Pancreas (tissue), 10 donors: ENCODE measurements around the gene KRTAP9-9. TPM values are rescaled to one million over a fixed set of nuclear protein-coding genes. Genes with fewer than 3 reads are reported as not detected.

Experiments
- ATAC-seq, 4 donors: fragments of 200-7000 bp; cut with Tn5 transposase; one replicate each; pipeline versions ENCODE4 v1.8.0 to v1.9.1; 2020; ENCODE audit warnings: mild to moderate bottlenecking in 4 of 4, moderate library complexity in 4 of 4
- DNase-seq, 6 donors: peaks; one replicate each; pipeline ENCODE4 v3.0.0-alpha.2; 2020
- FAIRE-seq: peaks from 2 replicates; lab custom pipeline; 2012; peaks lifted over from hg19 to GRCh38; lab: Jason Lieb, UNC
- H3K27ac ChIP-seq, 4 donors: fragments of 200-600 bp; sonication (generic); 1 replicate in 3 of 4; 2 replicates in 1 of 4; pipeline versions ENCODE4 v1.5.0 to v1.8.0; 2020
- H3K27me3 ChIP-seq, 4 donors: fragments of 200-600 bp; one replicate each; pipeline ENCODE4 v1.8.0; 2021
- H3K36me3 ChIP-seq, 3 donors: fragments of 200-600 bp; sonication (generic) in 1 of 3; one replicate each; pipeline versions ENCODE4 v1.5.0 to v1.8.0; 2020 to 2021
- H3K4me1 ChIP-seq, 3 donors: fragments of 200-600 bp; one replicate each; pipeline ENCODE4 v1.8.0; 2021
- H3K4me3 ChIP-seq, 4 donors: fragments of 200-600 bp; sonication (generic) in 2 of 4; one replicate each; pipeline versions ENCODE4 v1.5.0 to v1.8.0; 2020 to 2021
- H3K9me3 ChIP-seq, 4 donors: fragments of 200-600 bp; one replicate each; pipeline ENCODE4 v1.8.0; 2021
- CTCF ChIP-seq, 4 donors: fragments of 200-600 bp; sonication (generic) in 3 of 4; IDR thresholded peaks; one replicate each; pipeline versions ENCODE4 v1.5.0 to v1.8.0; 2021; ENCODE audit warnings: antibody characterized with exemption in 4 of 4
- WGBS, 2 donors: extraction: QIAGEN DNeasy Blood & Tissue Kit; methylation state at CpG; one replicate each; pipeline ENCODE4 v1.1.7; 2013; 5-methylcytosine and 5-hydroxymethylcytosine counted together
- intact Hi-C, 3 donors: fragments of 100-400 bp; cut with DNase I; formaldehyde crosslinking; loops; one replicate each; pipeline versions ENCODE4 v1.11.1 to v1.14.2; 2022
- polyA plus RNA-seq, 2 donors: library from polyadenylated mRNA; stranded (reverse); fragments of 200-250 nt; gene quantifications; one replicate each; pipeline ENCODE4 v1.2.3, GENCODE V29; 2013
- total RNA-seq, 6 donors: library from RNA; stranded (reverse); fragmentation: NEBNext Ultra II Directional in 4 of 6; extraction: Animal tissue kit (Norgen Biotek cat#: 25700) in 4 of 6; gene quantifications; one replicate each; pipeline versions ENCODE4 v1.2.1 to v1.2.4, GENCODE V29; 2021 to 2023
- donor health status: healthy with polysubstance abuse.
- donor health status: DM: no; HTN: no; CAD: no; lungs with moderate emphysema.
- donor health status: DM: no; HTN: no; CAD: no.
- donor health status: control.
- donor health status: control.
- donor health status: Bipolar disorder and iron deficiency.
- donor health status: DM: yes; HTN: yes; CAD: no.
- donor health status: DM: no; HTN: no; CAD: no.
- donor health status: DM: no; HTN: no; CAD: no.
- donor health status: DM: yes; HTN: yes; CAD: no.

The KRTAP9-9 gene
- total and polyA plus RNA-seq, 8 donors = not detected

DNA sequence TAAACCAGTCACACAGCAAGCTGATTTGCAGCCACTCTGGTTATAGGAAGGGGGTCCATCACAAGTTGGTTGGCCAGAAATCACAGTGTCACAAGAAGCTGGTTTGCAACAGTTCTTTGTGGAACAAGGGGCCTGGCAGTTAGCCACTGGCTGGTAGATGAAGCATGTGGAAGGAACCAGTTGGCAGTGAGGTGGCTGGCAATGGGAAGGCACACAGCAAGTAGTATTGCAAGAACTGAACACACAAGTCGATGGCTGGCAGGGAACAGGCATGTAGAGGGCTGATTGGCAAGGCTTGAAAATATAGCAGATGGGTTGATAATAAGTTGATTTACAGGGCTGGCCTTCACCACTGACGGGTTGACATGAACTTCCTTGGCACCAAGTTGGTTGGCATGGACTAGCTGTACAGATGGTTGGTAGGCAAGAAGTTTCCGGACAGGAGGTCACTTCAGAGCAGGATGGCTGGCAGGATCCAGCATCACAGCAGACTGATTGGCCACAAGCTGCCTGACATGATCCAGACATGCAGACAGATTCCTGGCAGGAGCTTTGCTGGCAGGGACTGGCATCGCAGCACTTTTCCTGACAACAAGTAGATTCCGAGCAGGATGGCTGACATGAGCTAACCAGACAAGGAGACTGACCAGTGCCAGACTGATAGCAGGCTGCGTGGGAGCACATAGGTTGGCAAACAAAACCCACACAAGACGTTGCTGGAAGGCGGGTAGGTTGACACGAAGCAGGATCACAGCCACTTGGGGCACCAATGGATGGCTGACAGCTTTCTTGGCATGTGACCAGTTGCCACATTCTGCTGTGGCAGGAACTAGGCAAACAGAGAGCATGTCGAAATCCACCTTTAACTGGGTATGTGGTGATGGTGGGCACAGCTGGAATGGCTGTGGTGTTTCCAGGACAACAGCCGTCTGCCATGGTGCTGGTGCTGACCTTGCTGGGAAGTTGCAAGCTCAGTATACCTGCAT, 47.0 kb downstream of the KRTAP9-9 start, which contains the start of gene KRTAP29-1:
Gene KRTAP29-1 (minus strand): TSS at position 936 of the 986 bp plus-strand sequence. CDS start 0 bp downstream, at position 936.
- no peaks in the 10 kb centered on the region for H3K36me3 ChIP-seq
- peak in 1 of 4 donors; percentile 49 for ATAC-seq
- H3K9me3 ChIP-seq = no peaks in the 10 kb centered on the region
- no peak for DNase-seq
- no peak for TF ChIP-seq CTCF (IDR thresholded peaks at IDR 0.05)
- no peaks in the 10 kb centered on the region for H3K27me3 ChIP-seq
- no peak within 1 kb of the TSS for H3K4me3 ChIP-seq
- H3K27ac ChIP-seq = no peak within 1 kb of the TSS
- no peaks in the 10 kb centered on the region for H3K4me1 ChIP-seq
- intact Hi-C loops = no loop called here
- FAIRE-seq = no peak
- 37 to 39% methylated on average over 11 of the region's 11 CpGs for WGBS, 2 donors

DNA sequence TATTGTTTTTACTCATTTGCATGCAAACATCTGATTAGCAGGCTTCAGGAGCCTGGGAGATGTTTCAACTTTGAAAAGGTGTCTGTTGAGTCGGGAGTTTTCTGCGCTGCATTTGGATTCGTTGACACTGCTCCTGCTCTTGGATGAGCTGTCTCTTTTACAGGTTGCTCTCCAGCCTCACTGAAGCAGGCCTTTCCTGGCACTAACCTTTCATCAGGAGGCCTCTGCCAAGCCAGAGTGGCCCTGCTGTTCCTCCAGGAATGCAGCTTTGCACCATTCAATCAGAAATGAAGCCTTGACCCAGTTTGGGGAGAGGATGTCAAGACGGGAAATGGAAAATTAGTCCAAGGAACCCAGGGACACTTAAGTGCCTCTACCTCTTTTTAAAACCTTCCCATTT, 47.8 kb downstream of the KRTAP9-9 start:
- H3K36me3 ChIP-seq = no peaks in the 10 kb centered on the region
- no peaks in the 10 kb centered on the region for H3K4me1 ChIP-seq
- H3K9me3 ChIP-seq = no peaks in the 10 kb centered on the region
- TF ChIP-seq CTCF (IDR thresholded peaks at IDR 0.05) = no peak
- ATAC-seq (no peak), DNase-seq (no peak), FAIRE-seq (no peak)
- H3K4me3 ChIP-seq = no peak overlapping the region
- H3K27me3 ChIP-seq = no peaks in the 10 kb centered on the region
- 71 to 76% methylated on average over 4 of the region's 4 CpGs for WGBS, 2 donors
- intact Hi-C loops = no loop called here
- H3K27ac ChIP-seq = no peak overlapping the region

DNA sequence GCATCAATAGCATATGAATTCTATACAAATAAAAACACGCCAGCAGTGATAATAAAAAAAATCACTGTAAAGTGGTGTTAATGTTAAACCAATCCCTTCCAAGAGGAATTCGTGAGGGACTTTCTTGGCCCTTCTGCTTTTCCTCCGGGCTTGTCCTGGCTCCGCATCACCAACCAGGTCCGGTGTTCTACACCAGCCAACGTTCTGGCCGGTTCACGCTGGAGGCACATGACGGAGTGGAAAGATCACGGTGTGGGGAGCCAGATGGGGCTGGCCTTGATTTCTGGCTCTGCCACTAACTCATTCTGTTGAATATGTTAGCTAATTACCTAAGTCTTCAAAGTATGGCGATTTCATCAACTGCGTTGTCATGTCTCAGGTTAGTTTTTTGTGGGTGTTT, 48.9 kb downstream of the KRTAP9-9 start:
- 70 to 76% methylated on average over 12 of the region's 12 CpGs for WGBS, 2 donors
- FAIRE-seq = no peak
- intact Hi-C loops = no loop called here

More for the DNA sequence above, 48.9 kb downstream of the KRTAP9-9 start:
- no peak overlapping the region for H3K27ac ChIP-seq
- ATAC-seq = no peak
- no peaks in the 10 kb centered on the region for H3K9me3 ChIP-seq
- H3K27me3 ChIP-seq = no peaks in the 10 kb centered on the region
- H3K36me3 ChIP-seq = no peaks in the 10 kb centered on the region
- DNase-seq = no peak
- H3K4me1 ChIP-seq = no peaks in the 10 kb centered on the region
- TF ChIP-seq CTCF (IDR thresholded peaks at IDR 0.05) = no peak
- no peak overlapping the region for H3K4me3 ChIP-seq

Other genes with a start within 250 kb of the KRTAP9-9 start
Only the 30 nearest of the 40 such genes appear.
- not detected for gene KRTAP2-3, start 195.3 kb upstream of the KRTAP9-9 start, total RNA-seq
- gene KRTAP2-3, start 195.3 kb upstream of the KRTAP9-9 start, polyA plus RNA-seq = not detected
- gene KRTAP2-4, start 189.5 kb upstream of the KRTAP9-9 start, total RNA-seq = not detected
- gene KRTAP2-4, start 189.5 kb upstream of the KRTAP9-9 start, polyA plus RNA-seq = not detected
- not detected for gene KRTAP4-7, start 171.2 kb upstream of the KRTAP9-9 start, total RNA-seq
- gene KRTAP4-7, start 171.2 kb upstream of the KRTAP9-9 start, polyA plus RNA-seq = not detected
- gene KRTAP4-8, start 157.2 kb upstream of the KRTAP9-9 start, total RNA-seq = not detected
- not detected for gene KRTAP4-8, start 157.2 kb upstream of the KRTAP9-9 start, polyA plus RNA-seq
- gene KRTAP4-16, start 153.2 kb upstream of the KRTAP9-9 start, total RNA-seq = not detected
- gene KRTAP4-16, start 153.2 kb upstream of the KRTAP9-9 start, polyA plus RNA-seq = not detected
- gene KRTAP4-9, start 150.0 kb upstream of the KRTAP9-9 start, total RNA-seq = not detected
- gene KRTAP4-9, start 150.0 kb upstream of the KRTAP9-9 start, polyA plus RNA-seq = not detected
- gene KRTAP4-11, start 137.0 kb upstream of the KRTAP9-9 start, total RNA-seq = not detected
- not detected for gene KRTAP4-11, start 137.0 kb upstream of the KRTAP9-9 start, polyA plus RNA-seq
- gene KRTAP4-12, start 131.2 kb upstream of the KRTAP9-9 start, total RNA-seq = not detected
- not detected for gene KRTAP4-12, start 131.2 kb upstream of the KRTAP9-9 start, polyA plus RNA-seq
- not detected for gene KRTAP4-6, start 114.8 kb upstream of the KRTAP9-9 start, total RNA-seq
- gene KRTAP4-6, start 114.8 kb upstream of the KRTAP9-9 start, polyA plus RNA-seq = not detected
- not detected for gene KRTAP4-5, start 105.6 kb upstream of the KRTAP9-9 start, total RNA-seq
- not detected for gene KRTAP4-5, start 105.6 kb upstream of the KRTAP9-9 start, polyA plus RNA-seq
- gene KRTAP4-4, start 94.6 kb upstream of the KRTAP9-9 start, total RNA-seq = not detected
- gene KRTAP4-4, start 94.6 kb upstream of the KRTAP9-9 start, polyA plus RNA-seq = not detected
- gene KRTAP4-3, start 87.2 kb upstream of the KRTAP9-9 start, total RNA-seq = not detected
- not detected for gene KRTAP4-3, start 87.2 kb upstream of the KRTAP9-9 start, polyA plus RNA-seq
- not detected for gene KRTAP4-2, start 77.2 kb upstream of the KRTAP9-9 start, total RNA-seq
- gene KRTAP4-2, start 77.2 kb upstream of the KRTAP9-9 start, polyA plus RNA-seq = not detected
- not detected for gene KRTAP4-1, start 70.5 kb upstream of the KRTAP9-9 start, total RNA-seq
- not detected for gene KRTAP4-1, start 70.5 kb upstream of the KRTAP9-9 start, polyA plus RNA-seq
- not detected for gene KRTAP9-1, start 65.5 kb upstream of the KRTAP9-9 start, total RNA-seq
- not detected for gene KRTAP9-1, start 65.5 kb upstream of the KRTAP9-9 start, polyA plus RNA-seq
- not detected for gene KRTAP9-2, start 28.7 kb upstream of the KRTAP9-9 start, total RNA-seq
- gene KRTAP9-2, start 28.7 kb upstream of the KRTAP9-9 start, polyA plus RNA-seq = not detected
- gene KRTAP9-3, start 22.9 kb upstream of the KRTAP9-9 start, total RNA-seq = not detected
- gene KRTAP9-3, start 22.9 kb upstream of the KRTAP9-9 start, polyA plus RNA-seq = not detected
- not detected for gene KRTAP9-8, start 17.4 kb upstream of the KRTAP9-9 start, total RNA-seq
- gene KRTAP9-8, start 17.4 kb upstream of the KRTAP9-9 start, polyA plus RNA-seq = not detected
- not detected for gene KRTAP9-4, start 5.7 kb upstream of the KRTAP9-9 start, total RNA-seq
- gene KRTAP9-4, start 5.7 kb upstream of the KRTAP9-9 start, polyA plus RNA-seq = not detected
- gene KRTAP9-6, start 10.0 kb downstream of the KRTAP9-9 start, total RNA-seq = not detected
- not detected for gene KRTAP9-6, start 10.0 kb downstream of the KRTAP9-9 start, polyA plus RNA-seq
- not detected for gene KRTAP9-7, start 20.3 kb downstream of the KRTAP9-9 start, total RNA-seq
- gene KRTAP9-7, start 20.3 kb downstream of the KRTAP9-9 start, polyA plus RNA-seq = not detected
- gene KRTAP29-1, start 47.5 kb downstream of the KRTAP9-9 start, total RNA-seq = not detected
- not detected for gene KRTAP29-1, start 47.5 kb downstream of the KRTAP9-9 start, polyA plus RNA-seq
- gene KRTAP16-1, start 53.9 kb downstream of the KRTAP9-9 start, total RNA-seq = not detected
- not detected for gene KRTAP16-1, start 53.9 kb downstream of the KRTAP9-9 start, polyA plus RNA-seq
- not detected for gene KRTAP17-1, start 60.3 kb downstream of the KRTAP9-9 start, total RNA-seq
- gene KRTAP17-1, start 60.3 kb downstream of the KRTAP9-9 start, polyA plus RNA-seq = not detected
- not detected for gene KRT33A, start 95.4 kb downstream of the KRTAP9-9 start, total RNA-seq
- not detected for gene KRT33A, start 95.4 kb downstream of the KRTAP9-9 start, polyA plus RNA-seq
- not detected for gene KRT33B, start 114.4 kb downstream of the KRTAP9-9 start, total RNA-seq
- not detected for gene KRT33B, start 114.4 kb downstream of the KRTAP9-9 start, polyA plus RNA-seq
- not detected for gene KRT34, start 126.9 kb downstream of the KRTAP9-9 start, total RNA-seq
- gene KRT34, start 126.9 kb downstream of the KRTAP9-9 start, polyA plus RNA-seq = not detected
- not detected for gene KRT31, start 142.2 kb downstream of the KRTAP9-9 start, total RNA-seq
- not detected for gene KRT31, start 142.2 kb downstream of the KRTAP9-9 start, polyA plus RNA-seq
- gene KRT37, start 169.2 kb downstream of the KRTAP9-9 start, total RNA-seq = not detected
- gene KRT37, start 169.2 kb downstream of the KRTAP9-9 start, polyA plus RNA-seq = not detected
- gene KRT38, start 185.6 kb downstream of the KRTAP9-9 start, total RNA-seq = not detected
- gene KRT38, start 185.6 kb downstream of the KRTAP9-9 start, polyA plus RNA-seq = not detected